Heart left ventricle (tissue), 13 donors: ENCODE data around the gene ADAMTS7.
"Not testable (repeated sequence)": the region's sequence is repeated elsewhere in the genome, so short reads cannot be mapped to it uniquely, and the experiment has no call there.

Source experiments
- CTCF ChIP-seq, 12 donors: fragments of 200-600 bp; sonication (generic) in 4 of 12; IDR thresholded peaks; one replicate each; pipeline versions ENCODE4 v1.5.0 to v1.8.0; 2018 to 2022; ENCODE audit warnings: antibody characterized with exemption in 12 of 12, mild to moderate bottlenecking in 5 of 12
- POLR2A ChIP-seq, 2 donors: fragments of 450-650 bp; IDR thresholded peaks; one replicate each; pipeline ENCODE4 v1.6.1; 2017; ENCODE audit warnings: antibody characterized with exemption in 2 of 2, mild to moderate bottlenecking in 2 of 2, moderate library complexity in 2 of 2
- donor health status: ischemic (EF 13 %, LVEDD 7.1; RV severe dilation, severe dysfunction).
- donor health status: DM: no; HTN: yes; CAD: no.
- donor health status: DM: no; HTN: no; CAD: no.
- donor health status: ischemic (EF 25% LVEDD 6.9; RV normal size, moderate dysfunction).
- donor health status: ischemic (EF 25% LVEDD 5.7; RV mildly dilated, moderate dysfunction).
- donor health status: ischemic (EF 35%, LVEDD 5.7; RV mildly dilated, moderate dysfunction).
- donor health status: nonischemic (EF 11% LVEDD 7.7; RV severe dilation, severe dysfunction).
- donor health status: DM: yes; HTN: yes; CAD: no.
- donor health status: PGD.
- donor health status: ischemic (EF 29% LVEDD 5.4; RV normal size, mild dysfunction).
- donor health status: nonischemic (EF 23%, LVEDD 6.1; RV moderate dilation, normal function).

- TF ChIP-seq CTCF, POLR2A (IDR thresholded peaks at IDR 0.05): not testable (repeated sequence)
Observed at GRCh38 chr15:78781381-78781780, 29.9 kb downstream of the ADAMTS7 start.
